Activated CD8-positive, alpha-beta memory T cell treated with anti-CD3 and anti-CD28 coated beads for 24 hours (primary cell): ENCODE data around the gene NIPA2.
A peak's percentile ranks its signal among the peaks of the same experiment; 100 is the strongest.
"Not testable (repeated sequence)": the region's sequence is repeated elsewhere in the genome, so short reads cannot be mapped to it uniquely, and the experiment has no call there.

Source experiments
- DNase-seq: peaks from one replicate; pipeline ENCODE4 v3.0.0-alpha.2; 2020

NIPA2 gene

DNA sequence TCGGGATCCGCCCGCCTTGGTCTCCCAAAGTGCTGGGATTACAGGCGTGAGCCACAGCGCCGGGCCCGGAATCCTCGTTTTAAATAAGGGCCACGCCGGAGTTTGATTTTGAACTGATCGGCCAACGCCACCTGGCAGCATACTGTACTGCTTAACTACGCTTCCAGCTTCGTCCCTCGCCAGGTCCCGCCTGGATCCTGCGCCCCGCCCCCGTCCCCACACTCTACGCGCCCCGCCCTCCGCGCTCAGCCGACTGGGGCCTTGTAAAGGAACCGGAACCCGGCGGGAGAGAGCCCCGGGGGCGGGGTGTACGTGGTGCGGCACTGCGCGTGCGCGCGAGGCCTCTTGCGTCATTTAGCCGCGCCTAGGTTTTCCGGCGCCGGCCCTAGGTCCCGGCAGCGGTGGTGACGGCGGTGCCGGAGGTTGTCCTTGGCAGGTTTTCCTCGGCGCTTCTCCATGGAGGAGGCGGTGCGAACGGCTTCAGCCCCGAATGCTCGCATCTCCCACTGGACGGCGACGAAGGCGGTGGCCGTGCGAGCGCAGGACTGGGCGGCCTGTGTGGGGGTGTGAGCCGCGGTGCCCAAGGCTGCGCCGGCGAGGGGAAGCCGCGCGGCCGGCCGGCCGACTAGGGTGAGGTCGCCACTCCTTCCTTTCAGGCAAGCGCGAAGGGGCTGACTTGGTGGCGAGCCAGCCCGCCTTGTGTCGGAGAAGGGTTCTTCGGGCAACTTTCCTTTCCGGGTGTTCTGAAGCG, at the start of gene NIPA2:
Gene NIPA2, plus strand, starts transcription at position 375 of the 751 bp plus-strand sequence. CDS start 13,066 bp downstream, outside the sequence.
- DNase-seq = peak; percentile 100

DNA sequence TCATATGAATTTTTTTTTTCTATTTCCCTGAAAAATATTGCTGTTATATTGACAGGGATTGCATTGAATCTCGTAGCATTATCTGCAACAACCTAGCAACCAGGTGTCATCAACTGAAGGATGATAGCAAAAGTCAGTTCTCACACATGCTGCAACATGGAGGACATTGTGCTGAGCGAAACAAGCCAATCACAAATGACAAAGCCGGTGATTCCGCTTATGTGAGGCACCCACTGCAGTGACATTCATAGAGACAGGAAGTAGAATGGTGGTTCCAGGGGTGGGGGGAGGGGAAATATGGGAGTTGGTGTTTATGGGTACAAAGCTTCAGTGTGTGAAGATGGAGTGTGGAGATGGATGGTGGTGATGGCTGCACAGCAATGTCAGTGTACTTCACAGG, 44.4 kb upstream of the NIPA2 start:
- DNase-seq = no peak

DNA sequence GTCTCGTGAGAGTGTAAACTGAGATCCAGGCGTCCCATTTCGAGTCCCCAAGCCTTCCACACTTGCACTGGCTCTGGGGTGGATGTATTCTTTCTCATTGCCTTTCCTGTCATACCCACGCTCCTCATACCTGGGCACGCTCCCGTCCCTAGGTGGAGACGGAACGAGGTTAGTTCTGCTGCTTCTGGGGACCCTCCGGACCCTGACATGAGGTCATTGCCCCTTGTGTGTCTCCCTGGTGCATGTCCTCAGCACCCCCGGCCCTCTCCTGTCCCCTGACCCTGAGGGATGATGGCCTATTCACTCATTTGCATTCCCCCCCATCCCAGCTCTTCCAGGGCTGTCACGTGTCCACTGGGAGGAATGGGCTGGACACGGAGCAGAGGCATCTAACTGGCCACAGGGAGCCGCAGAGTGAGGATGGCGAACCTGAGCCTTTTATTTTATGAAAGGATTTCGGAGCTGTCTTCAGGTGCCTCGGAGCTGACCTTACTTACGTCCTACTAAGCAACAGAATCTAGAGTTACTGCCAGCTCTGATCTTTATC, 43.8 kb upstream of the NIPA2 start:
- DNase-seq = no peak

GRCh38 chr15:22795206-22796063, 43.0 kb upstream of the NIPA2 start:
- DNase-seq = no peak

- DNase-seq = no peak
These were observed 42.4 kb upstream of the NIPA2 start for GRCh38 chr15:22796079-22796478.

DNA sequence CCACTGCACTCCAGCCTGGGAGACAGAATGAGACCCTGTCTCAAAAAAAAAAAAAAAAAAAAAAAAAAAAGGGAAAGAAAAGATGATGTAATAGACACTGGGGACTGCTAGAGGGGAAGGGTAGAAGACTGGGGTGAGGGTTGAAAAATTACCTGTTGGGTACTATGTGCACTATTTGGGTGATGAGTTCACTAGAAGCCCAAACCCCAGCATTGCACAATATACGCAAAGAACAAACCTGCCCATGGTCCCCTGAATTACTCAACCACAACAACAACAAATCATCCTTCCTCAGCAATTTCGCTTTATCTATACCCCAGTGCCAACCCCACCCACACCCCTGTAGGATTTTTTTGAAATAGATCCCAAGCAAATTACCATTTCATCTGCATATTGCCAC, 38.6 kb upstream of the NIPA2 start:
- DNase-seq = no peak

DNA sequence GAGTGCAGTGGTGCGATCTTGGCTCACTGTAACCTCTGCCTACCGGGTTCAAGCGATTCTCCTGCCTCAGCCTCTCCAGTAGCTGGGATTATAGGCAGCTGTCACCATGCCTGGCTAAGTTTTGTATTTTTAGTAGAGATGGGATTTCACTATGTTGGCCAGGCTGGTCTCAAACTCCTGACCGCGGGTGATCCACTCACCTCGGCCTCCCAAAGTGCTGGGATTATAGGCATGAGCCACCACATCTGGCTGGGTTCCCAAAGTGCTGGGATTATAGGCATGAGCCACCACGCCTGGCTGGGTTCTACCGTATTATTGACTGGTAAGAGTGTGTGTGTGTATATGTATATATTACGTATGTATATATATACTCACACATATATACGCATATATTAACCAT, 35.5 kb upstream of the NIPA2 start:
- not testable (repeated sequence) for DNase-seq

GRCh38 chr15:22806156-22806555, 32.3 kb upstream of the NIPA2 start:
- DNase-seq = no peak

DNA sequence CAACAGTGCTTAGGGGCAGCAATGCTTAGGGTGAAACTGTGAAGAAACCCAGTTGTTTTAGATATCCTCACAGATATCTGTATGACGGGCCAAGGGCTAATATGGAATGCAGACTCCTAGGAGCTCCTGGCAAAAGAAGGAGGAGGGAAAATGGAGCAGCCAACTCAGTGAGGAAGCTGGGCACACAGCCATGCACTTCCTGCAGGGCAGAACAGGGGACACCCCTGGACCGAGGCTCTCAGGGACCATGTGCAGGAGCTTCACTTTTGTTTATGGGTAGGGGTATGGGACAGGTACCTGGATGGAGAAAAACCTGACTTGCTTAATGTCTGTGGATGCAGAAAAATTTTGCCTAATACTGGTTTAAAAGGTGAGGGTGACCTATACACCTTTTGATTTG, 31.8 kb upstream of the NIPA2 start:
- no peak for DNase-seq

DNA sequence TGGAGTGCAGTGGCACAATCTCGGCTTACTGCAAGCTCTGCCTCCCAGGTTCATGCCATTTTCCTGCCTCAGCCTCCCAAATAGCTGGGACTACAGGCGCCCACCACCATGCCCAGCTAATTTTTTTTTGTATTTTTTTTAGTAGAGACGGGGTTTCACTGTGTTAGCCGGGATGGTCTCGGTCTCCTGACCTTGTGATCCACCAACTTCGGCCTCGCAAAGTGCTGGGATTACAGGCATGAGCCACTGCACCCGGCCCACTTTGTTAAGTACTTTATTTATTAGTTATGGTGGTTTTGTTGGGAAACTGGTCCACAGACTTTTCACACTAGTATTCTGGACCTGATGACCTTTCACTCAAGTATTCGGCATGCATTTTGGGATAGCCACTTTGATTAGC, 30.6 kb upstream of the NIPA2 start:
- DNase-seq = not testable (repeated sequence)

GRCh38 chr15:22808240-22808639, 30.2 kb upstream of the NIPA2 start:
- DNase-seq = no peak

DNA sequence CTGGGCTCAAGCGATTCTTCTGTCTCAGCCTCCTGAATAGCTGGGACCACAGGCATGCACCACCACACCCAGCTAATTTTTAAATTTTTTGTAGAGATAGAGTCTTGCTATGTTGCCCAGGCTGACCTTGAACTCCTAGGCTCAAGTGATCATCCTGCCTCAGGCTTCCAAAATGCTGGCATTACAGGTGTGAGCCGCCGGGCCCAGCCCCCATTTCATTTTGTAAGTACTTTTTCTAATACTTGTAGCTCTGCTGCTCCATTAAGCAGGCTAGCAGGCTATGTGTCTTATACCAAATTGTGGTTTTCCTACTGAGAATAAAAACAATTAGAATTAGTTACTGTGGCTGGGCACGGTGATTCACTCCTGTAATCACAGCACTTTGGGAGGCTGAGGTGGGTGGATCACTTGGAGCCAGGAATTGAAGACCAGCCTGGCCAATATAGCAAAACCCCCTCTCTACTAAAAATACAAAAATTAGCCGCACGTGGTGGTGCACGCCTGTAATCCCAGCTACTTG, 29.6 kb upstream of the NIPA2 start:
- DNase-seq = no peak

DNA sequence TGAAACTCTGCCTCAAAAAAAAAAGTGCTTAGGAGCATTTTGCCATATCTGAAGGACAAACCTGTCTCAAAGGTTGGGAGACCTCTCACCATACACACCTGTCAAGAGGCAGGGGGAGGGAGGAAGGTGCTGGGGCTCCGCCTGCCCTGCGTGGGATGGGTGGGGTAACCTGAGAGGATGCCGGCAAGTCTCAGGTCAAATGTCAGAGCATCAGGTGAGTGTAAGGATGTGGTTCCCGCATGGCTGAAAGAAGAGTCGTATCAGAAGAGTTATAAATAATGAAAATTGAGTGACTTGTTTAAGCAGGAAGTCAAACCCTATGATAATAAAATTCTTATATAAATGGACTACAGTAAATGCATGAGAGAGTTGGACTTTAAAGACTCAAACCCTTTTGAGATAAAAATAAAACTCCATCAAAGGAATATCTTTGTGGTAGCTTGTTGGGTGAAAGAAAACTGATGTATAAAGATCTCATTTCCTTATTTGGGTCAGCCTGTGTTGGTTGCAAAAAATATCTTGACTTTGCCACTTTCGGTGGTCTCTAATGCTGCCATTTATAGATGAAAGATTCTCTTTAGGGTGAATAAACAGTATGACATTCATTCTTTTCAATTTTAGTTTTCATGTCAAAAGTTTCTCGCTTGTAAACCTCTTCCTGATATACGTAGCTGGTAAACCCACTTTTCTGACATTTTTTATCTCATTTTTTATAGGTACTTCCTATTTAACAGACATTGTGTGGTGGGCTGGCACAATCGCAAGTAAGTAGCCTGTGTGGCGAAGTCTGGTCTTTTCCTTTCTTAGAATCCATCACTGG, 28.2 kb upstream of the NIPA2 start:
- DNase-seq = no peak

DNA sequence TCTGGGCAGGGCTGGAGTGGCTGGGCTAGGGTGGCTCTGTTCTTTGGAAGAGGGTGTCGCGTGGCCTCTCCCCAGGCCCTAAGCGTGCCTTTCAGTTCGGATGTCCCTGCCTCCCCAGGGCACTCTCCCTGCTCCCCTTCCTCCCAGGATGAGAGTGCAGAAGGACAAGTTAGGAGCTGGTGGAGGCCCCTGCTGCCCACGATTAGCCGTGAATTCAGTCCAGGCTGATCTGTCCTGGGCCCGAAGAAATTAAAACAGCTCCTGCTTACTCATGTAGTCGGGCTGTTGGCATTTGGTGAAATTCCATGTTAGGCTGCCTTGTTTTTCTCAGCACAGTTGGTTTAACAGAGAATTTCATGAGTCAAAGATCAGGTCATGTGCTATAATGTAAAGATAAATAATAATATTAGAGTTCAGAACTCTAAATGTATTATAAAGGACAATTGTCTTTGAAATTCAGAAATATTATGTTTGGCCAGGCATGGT, 27.6 kb upstream of the NIPA2 start:
- no peak for DNase-seq

- DNase-seq = no peak
These were observed 26.8 kb upstream of the NIPA2 start for GRCh38 chr15:22811640-22812039.

DNA sequence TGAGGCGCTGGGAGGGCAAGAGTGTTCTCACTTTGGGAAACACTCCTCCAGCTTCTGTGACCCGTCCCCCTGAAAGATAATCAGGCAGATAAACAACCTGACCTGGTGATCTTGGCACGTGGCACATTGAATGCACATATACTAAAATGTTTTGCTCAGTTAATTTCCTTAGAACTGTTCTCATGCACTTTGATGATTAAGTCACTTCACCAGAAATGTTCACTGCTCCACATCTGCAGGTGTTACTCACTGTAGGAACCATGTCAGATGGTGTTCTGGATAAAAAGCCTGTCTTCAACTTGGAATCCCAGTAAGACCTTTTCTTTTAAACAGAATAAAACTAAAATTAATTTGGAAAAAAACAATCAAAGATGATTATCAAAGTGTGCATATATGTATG, 24.6 kb upstream of the NIPA2 start:
- no peak for DNase-seq

- no peak for DNase-seq
These were observed 22.7 kb upstream of the NIPA2 start for GRCh38 chr15:22815766-22816165.

DNA sequence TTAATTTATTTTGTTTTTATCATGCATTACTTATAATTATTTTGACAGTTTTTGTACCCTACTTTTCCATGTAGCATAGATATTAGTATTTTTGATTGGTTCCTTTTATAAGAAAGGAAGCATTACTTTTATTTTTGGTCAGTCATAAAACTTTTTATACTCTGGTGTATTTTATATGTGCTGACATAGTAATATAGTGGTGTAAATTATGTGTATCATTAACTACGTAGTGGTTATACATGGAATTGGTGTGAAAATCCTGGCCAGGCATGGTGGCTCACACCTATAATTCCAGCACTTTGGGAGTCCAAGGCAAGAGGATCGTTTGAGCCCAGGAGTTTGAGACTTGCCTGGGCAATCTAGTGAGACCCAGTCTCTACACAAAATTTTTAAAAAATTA, 18.8 kb upstream of the NIPA2 start:
- no peak for DNase-seq

DNA sequence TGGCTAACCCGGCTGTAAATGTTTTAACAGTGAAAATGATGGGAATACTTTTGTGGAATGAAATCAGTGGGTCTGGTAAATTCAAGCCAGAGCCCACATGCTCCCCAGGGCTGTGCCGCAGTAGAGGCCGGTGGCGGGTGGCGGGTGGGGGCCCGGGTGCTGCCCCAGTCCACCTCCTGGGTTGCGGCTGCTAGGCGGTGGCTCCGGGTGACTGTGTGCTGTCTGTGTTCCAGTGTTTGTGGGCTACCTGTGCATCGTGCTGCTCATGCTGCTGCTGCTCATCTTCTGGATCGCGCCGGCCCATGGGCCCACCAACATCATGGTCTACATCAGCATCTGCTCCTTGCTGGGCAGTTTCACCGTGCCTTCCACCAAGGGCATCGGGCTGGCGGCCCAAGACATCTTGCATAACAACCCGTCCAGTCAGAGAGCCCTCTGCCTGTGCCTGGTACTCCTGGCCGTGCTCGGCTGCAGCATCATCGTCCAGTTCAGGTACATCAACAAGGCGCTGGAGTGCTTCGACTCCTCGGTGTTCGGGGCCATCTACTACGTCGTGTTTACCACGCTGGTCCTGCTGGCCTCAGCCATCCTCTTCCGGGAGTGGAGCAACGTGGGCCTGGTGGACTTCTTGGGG, 14.9 kb upstream of the NIPA2 start:
- DNase-seq = no peak

DNA sequence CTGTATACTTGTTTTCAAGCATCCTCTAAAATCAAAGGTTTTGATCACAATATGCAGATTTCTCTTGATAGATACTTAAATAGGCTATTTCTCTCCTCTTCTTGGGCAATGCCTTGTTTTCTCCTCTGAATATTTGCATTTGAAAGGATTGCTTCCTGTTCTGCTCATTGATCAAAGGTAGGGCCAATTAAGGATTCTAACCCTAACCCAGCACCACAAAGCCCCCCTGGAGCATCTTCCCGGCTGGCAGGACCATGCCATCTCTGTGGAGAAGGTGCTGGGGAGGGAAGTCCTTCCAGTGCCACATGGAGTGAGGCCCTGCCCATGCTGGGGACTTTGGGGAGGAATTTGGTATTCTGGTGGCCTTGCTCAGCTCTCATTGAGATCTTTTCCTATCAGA, 11.3 kb upstream of the NIPA2 start:
- no peak for DNase-seq

- no peak for DNase-seq
These were observed 7.0 kb upstream of the NIPA2 start for GRCh38 chr15:22831473-22831872.

- no peak for DNase-seq
These were observed 705 bp downstream of the NIPA2 start for GRCh38 chr15:22839046-22839695.
